HG02571 (cell line): Measurements from ENCODE around the gene CEP135.
"Not testable (repeated sequence)": the region's sequence is repeated elsewhere in the genome, so short reads cannot be mapped to it uniquely, and the experiment has no call there.

ENCODE experiments used
- ATAC-seq: cut with Tn5 transposase; IDR thresholded peaks from one replicate; pipeline ENCODE4 v1.9.1; 2021; ENCODE audit warnings: mild to moderate bottlenecking, moderate library complexity; ENCODE audit not compliant: unreplicated experiment

The CEP135 gene

GRCh38 chr4:56067826-56068225 is 119.1 kb downstream of the CEP135 start:
- no peak for ATAC-seq

- ATAC-seq, result not testable (repeated sequence)
Observed at GRCh38 chr4:56072730-56073129, 124.0 kb downstream of the CEP135 start.

- ATAC-seq, result no peak
Observed at GRCh38 chr4:56077676-56078075, 128.9 kb downstream of the CEP135 start.

DNA sequence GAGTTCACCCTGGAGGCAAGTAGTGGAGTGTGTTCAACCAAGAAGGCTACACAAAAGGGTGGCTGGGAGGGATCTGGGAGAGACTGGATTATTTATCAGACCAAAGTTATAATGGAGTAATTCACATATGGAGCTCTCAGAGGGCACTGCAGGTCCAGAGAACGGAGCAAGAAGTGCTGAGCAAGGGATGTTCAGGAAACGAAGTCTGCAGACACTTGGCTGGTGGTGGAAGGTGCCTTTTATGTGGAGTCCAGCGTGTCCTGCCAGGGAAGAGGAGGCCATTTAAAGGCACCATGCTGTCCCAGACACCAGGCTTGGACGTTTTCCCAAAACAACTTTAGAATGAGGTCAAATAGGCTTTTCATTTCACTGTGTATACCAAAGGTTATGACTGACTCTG is 130.1 kb downstream of the CEP135 start:
- no peak for ATAC-seq

DNA sequence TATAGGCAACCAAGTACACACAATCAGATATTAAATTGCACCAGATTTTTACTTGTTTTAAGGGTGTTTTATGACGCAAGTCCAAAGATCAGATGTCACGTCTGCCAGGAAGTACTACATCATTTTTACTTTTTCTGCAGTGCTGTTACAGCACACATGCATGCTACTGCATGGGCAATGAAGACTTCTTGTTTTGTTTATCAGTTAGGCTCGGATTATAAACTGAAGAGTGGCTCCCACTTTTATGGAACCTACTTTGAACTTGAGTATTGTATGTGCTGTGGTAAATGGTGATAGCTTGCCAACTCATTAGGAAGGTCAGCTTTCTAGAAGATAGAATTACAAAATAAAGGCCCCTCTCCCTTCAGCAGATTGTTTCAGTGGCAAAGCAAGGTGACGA is 131.6 kb downstream of the CEP135 start:
- ATAC-seq, result no peak

DNA sequence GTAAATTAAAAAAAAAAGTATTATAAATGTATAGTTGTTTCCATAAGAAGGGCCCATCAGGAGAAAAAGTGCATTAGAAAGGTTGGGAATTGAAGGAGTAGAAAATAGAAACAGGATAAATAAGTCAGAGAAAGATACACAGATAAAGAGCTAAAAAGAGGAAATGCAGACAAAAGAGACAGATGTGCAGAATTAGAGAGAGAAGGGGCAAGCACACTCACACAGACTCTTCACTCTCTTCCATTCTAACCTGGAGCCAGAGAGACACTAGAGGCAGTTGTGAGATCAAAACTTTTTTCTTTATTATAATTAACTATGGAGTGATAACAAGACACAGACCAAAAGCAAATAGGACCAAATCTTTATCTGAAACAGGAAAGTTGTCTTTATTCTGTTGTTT is 134.1 kb downstream of the CEP135 start:
- ATAC-seq, result no peak
